ENCODE results near the gene ERGIC1.

Gene ERGIC1

GRCh38 chr5:172866802-172867748, 33.0 kb downstream of the ERGIC1 start:
- no peak for DNase-seq

- DNase-seq, result no peak
These were observed 33.8 kb downstream of the ERGIC1 start for GRCh38 chr5:172867761-172868435.

- DNase-seq, result no peak
These were observed 34.4 kb downstream of the ERGIC1 start for GRCh38 chr5:172868436-172868923.

- no peak for DNase-seq
These were observed 35.0 kb downstream of the ERGIC1 start for GRCh38 chr5:172868924-172869591.

- DNase-seq, result no peak
These were observed 35.6 kb downstream of the ERGIC1 start for GRCh38 chr5:172869691-172870090.

- no peak for DNase-seq
These were observed 36.3 kb downstream of the ERGIC1 start for GRCh38 chr5:172870291-172870714.

- DNase-seq, result no peak
These were observed 36.8 kb downstream of the ERGIC1 start for GRCh38 chr5:172870715-172871461.

GRCh38 chr5:172871536-172871935, 37.5 kb downstream of the ERGIC1 start:
- no peak for DNase-seq

GRCh38 chr5:172871982-172872381, 37.9 kb downstream of the ERGIC1 start:
- no peak for DNase-seq

- no peak for DNase-seq
These were observed 39.0 kb downstream of the ERGIC1 start for GRCh38 chr5:172872997-172873491.

- no peak for DNase-seq
These were observed 39.5 kb downstream of the ERGIC1 start for GRCh38 chr5:172873513-172873912.

- no peak for DNase-seq
These were observed 40.8 kb downstream of the ERGIC1 start for GRCh38 chr5:172874647-172875504.

- DNase-seq, result no peak
These were observed 41.6 kb downstream of the ERGIC1 start for GRCh38 chr5:172875505-172876279.

GRCh38 chr5:172876578-172876977, 42.5 kb downstream of the ERGIC1 start:
- DNase-seq, result no peak

- no peak for DNase-seq
These were observed 43.6 kb downstream of the ERGIC1 start for GRCh38 chr5:172877466-172878260.

GRCh38 chr5:172878585-172878932, 44.5 kb downstream of the ERGIC1 start:
- DNase-seq, result no peak

GRCh38 chr5:172878933-172879752, 45.1 kb downstream of the ERGIC1 start:
- no peak for DNase-seq

GRCh38 chr5:172881691-172882370, 47.8 kb downstream of the ERGIC1 start:
- DNase-seq, result no peak

Data from NCI-H1048 (cell line).